Raji (cell line): Measurements from ENCODE around the gene ITPRIP.

ENCODE experiments used
- POLR2A ChIP-seq: IDR thresholded peaks from 2 replicates; pipeline ENCODE4 v1.6.1; 2011; ENCODE audit warnings: low read depth, low read length, control low read depth; ENCODE audit not compliant: insufficient read depth

ITPRIP gene

GRCh38 chr10:104349623-104350126 is 11.4 kb upstream of the ITPRIP start:
- no peak for TF ChIP-seq POLR2A

GRCh38 chr10:104348601-104349000 is 10.3 kb upstream of the ITPRIP start:
- TF ChIP-seq POLR2A = no peak

- TF ChIP-seq POLR2A = no peak
Observed at GRCh38 chr10:104347295-104348045, 9.2 kb upstream of the ITPRIP start.

GRCh38 chr10:104345941-104346340 is 7.7 kb upstream of the ITPRIP start:
- TF ChIP-seq POLR2A = no peak

GRCh38 chr10:104345515-104345914 is 7.2 kb upstream of the ITPRIP start:
- TF ChIP-seq POLR2A = no peak

- no peak for TF ChIP-seq POLR2A
Observed at GRCh38 chr10:104344219-104344618, 6.0 kb upstream of the ITPRIP start.

- no peak for TF ChIP-seq POLR2A
Observed at GRCh38 chr10:104342941-104343411, 4.7 kb upstream of the ITPRIP start.

- TF ChIP-seq POLR2A = no peak
Observed at GRCh38 chr10:104340641-104341040, 2.4 kb upstream of the ITPRIP start.

- TF ChIP-seq POLR2A = no peak
Observed at GRCh38 chr10:104340111-104340526, 1.9 kb upstream of the ITPRIP start.

- TF ChIP-seq POLR2A = no peak
Observed at GRCh38 chr10:104339469-104340110, 1.3 kb upstream of the ITPRIP start.

- TF ChIP-seq POLR2A = no peak
Observed at GRCh38 chr10:104337521-104337984, 712 bp downstream of the ITPRIP start.

- TF ChIP-seq POLR2A = no peak
Observed at GRCh38 chr10:104336821-104337467, 1.3 kb downstream of the ITPRIP start.

GRCh38 chr10:104334965-104335650 is 3.2 kb downstream of the ITPRIP start:
- TF ChIP-seq POLR2A = no peak

- no peak for TF ChIP-seq POLR2A
Observed at GRCh38 chr10:104334561-104334960, 3.7 kb downstream of the ITPRIP start.
